ENCODE measurements around the gene SERINC3.

SERINC3 gene

DNA sequence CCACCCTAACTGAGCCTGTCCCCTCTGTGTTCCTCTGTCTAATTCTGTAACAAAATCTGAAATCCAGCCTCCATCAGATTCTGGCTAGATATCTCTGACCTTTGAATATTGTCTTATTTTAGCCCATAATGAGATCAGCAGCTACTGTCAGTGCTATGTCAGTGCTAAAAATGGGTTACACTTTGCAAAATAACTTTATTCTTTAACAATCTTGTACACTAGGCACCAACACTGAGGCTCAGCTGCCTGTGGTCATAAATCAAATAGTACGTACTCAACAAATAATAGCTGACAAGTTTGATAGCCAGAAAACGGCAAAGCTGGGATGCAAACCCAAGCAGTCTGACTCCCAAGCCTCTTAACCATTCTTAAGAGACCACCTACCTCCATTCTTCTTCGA lies 24.1 kb downstream of the SERINC3 start:
- no peak overlapping the region for H3K4me3 ChIP-seq (ENCODE audit: low read depth, low read length)
- DNase-seq (ENCODE audit: low read depth, low spot score): no peak
- TF ChIP-seq, protein P1, sequence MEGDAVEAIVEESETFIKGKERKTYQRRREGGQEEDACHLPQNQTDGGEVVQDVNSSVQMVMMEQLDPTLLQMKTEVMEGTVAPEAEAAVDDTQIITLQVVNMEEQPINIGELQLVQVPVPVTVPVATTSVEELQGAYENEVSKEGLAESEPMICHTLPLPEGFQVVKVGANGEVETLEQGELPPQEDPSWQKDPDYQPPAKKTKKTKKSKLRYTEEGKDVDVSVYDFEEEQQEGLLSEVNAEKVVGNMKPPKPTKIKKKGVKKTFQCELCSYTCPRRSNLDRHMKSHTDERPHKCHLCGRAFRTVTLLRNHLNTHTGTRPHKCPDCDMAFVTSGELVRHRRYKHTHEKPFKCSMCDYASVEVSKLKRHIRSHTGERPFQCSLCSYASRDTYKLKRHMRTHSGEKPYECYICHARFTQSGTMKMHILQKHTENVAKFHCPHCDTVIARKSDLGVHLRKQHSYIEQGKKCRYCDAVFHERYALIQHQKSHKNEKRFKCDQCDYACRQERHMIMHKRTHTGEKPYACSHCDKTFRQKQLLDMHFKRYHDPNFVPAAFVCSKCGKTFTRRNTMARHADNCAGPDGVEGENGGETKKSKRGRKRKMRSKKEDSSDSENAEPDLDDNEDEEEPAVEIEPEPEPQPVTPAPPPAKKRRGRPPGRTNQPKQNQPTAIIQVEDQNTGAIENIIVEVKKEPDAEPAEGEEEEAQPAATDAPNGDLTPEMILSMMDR (IDR thresholded peaks at IDR 0.05; ENCODE audit: low read depth, low read length): no peak
- in situ Hi-C loops (cut with HindIII; ENCODE audit: low sequenced_read_pairs): no loop called here

DNA sequence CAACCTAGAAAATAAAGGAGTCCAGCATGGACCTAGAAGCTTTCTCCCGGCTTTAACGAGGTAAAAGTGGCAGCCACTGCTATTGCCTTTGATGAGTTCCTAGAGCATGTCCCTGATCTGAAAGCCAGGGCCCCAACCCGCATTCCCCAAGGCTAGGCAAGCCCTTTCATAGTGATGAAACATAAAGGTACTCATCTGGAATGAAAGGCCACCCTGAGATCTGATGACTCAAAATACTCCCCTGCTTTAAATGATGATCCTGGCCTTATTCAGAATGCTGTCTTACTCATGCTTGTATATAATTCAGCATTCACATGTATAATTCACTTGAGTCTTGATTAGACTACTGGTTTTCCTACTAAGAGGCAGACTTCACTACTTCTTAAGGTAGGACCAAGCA lies 24.9 kb downstream of the SERINC3 start:
- TF ChIP-seq, protein P1 (IDR thresholded peaks at IDR 0.05; ENCODE audit: low read depth, low read length): no peak
- in situ Hi-C loops (cut with HindIII; ENCODE audit: low sequenced_read_pairs): no loop called here
- DNase-seq (ENCODE audit: low read depth, low spot score): peak; percentile 87
- no peak overlapping the region for H3K4me3 ChIP-seq (ENCODE audit: low read depth, low read length)

DNA sequence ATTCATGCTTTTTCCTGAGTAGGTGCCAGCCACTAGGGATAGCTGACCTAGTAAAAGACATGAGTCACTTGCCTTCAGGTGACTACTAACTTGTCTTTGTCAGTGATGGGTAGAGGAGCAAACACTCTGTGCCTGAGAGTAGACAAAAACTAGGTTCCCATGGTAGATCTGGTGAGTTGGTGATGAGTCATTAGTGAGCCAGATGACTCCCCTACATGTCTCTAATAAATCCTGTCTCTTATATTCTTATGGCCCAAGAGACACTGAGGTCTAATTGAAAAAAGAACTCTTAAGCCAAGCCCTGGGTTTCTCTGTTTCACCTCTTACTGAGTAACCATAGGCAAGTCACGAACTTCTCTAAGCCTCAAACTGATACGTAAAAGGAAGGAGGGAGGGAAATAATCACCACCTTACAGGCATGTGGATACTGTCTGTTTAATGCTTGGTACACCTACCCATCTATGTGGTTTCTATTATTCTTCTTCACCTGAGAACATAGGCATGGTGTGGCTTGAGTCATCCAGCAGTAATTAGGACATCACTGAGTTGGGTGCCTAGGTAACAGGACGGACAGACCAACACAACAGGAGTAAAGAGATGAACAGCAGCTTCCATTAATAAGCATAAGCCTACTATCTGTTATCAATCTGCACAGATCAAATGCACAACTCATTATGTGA lies 25.9 kb downstream of the SERINC3 start:
- DNase-seq (ENCODE audit: low read depth, low spot score): peak; percentile 95
- in situ Hi-C loops (cut with HindIII; ENCODE audit: low sequenced_read_pairs): no loop called here
- no peak overlapping the region for H3K4me3 ChIP-seq (ENCODE audit: low read depth, low read length)
- TF ChIP-seq, protein P1 (IDR thresholded peaks at IDR 0.05; ENCODE audit: low read depth, low read length): no peak

DNA sequence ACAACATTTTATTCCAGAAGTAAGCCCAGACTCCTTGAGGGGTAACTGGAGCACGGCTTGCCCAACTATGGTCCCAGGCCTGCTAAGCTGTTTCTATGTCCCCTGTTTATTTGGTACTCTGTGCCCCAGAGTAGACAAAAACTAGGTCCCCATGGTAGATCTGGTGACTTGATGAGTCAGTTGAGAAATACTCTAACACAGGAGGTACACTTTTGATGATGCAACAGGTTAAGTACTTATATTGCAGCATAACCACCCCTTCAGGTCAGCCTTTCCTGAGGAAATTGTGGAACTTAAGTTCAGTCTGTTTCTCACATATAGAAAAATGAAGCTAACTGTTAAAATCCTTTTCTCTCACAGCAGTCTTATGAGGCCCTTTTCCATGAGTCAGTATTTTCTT lies 26.6 kb downstream of the SERINC3 start:
- TF ChIP-seq, protein P1 (IDR thresholded peaks at IDR 0.05; ENCODE audit: low read depth, low read length): no peak
- peak; percentile 83 for DNase-seq (ENCODE audit: low read depth, low spot score)
- H3K4me3 ChIP-seq (ENCODE audit: low read depth, low read length): no peak overlapping the region
- in situ Hi-C loops (cut with HindIII; ENCODE audit: low sequenced_read_pairs): no loop called here

DNA sequence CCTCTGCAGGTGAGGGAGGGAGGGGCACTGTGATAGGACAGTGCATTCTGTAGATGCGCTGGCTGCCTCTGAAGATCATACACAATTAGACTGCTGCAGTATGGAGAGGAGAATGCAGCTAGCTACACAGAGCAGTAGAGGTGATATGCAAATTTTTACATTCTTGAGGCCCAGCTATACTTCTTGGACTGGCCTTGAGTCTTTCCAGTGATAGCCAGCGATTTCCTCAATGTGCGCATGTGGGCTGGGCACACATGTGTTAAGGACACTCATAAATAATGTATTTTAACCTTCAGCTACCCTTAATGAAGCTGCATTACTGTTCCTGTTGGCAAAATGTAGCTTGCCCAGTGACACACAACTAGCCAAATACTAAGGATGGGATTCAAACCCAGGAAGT lies 27.2 kb downstream of the SERINC3 start:
- H3K4me3 ChIP-seq (ENCODE audit: low read depth, low read length): no peak overlapping the region
- in situ Hi-C loops (cut with HindIII; ENCODE audit: low sequenced_read_pairs): no loop called here
- TF ChIP-seq, protein P1 (IDR thresholded peaks at IDR 0.05; ENCODE audit: low read depth, low read length): no peak
- no peak for DNase-seq (ENCODE audit: low read depth, low spot score)

DNA sequence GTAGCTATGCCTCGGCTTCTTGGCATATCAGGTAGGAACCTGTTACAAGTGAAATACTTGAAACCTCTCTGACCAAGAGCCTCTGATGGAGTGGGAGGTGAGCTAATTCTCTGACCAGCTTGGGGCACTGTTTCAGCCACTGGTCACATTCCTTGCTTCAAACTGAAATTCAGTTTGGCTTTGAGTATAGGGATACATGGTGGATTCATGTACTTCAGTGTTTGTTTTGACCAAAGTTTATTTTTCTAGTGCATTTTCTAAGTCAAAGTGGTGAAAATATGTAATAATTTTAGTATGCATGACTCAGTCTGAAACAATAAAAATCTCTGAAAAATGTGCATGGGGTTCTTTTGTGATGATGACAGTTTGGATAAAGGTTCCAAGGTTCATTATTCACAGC lies 27.6 kb downstream of the SERINC3 start:
- H3K4me3 ChIP-seq (ENCODE audit: low read depth, low read length): no peak overlapping the region
- DNase-seq (ENCODE audit: low read depth, low spot score): peak; percentile 73
- TF ChIP-seq, protein P1 (IDR thresholded peaks at IDR 0.05; ENCODE audit: low read depth, low read length): no peak
- in situ Hi-C loops (cut with HindIII; ENCODE audit: low sequenced_read_pairs): no loop called here
